Neuronal stem cell (in vitro differentiated cells): ENCODE data around the gene CPXM2.

Experiments used
- DNase-seq: peaks from one replicate; pipeline ENCODE4 v3.0.0-alpha.2; 2013; ENCODE audit warnings: low spot score
- H2AFZ ChIP-seq: one replicate; pipeline ENCODE4 v1.6.1; 2013; ENCODE audit warnings: mild to moderate bottlenecking, low read length, inconsistent platforms
- H2AK5ac ChIP-seq: 2 replicates; pipeline ENCODE4 v1.6.1; 2013; ENCODE audit warnings: low read depth, mild to moderate bottlenecking, inconsistent platforms, low read length, moderate library complexity, mixed read lengths
- H2BK120ac ChIP-seq: 2 replicates; pipeline ENCODE4 v1.6.1; 2013; ENCODE audit warnings: low read depth, mild to moderate bottlenecking, inconsistent platforms, low read length, moderate library complexity, mixed read lengths
- H2BK12ac ChIP-seq: one replicate; pipeline ENCODE4 v1.6.1; 2013; ENCODE audit warnings: low read length, inconsistent platforms
- H2BK15ac ChIP-seq: 2 replicates; pipeline ENCODE4 v1.6.1; 2013; ENCODE audit warnings: mild to moderate bottlenecking, low read length, inconsistent platforms, mixed read lengths
- H2BK5ac ChIP-seq: one replicate; pipeline ENCODE4 v1.6.1; 2013; ENCODE audit warnings: inconsistent platforms, mild to moderate bottlenecking, low read length, moderate library complexity
- H3K14ac ChIP-seq: one replicate; pipeline ENCODE4 v1.6.1; 2013; ENCODE audit warnings: low read length, inconsistent platforms
- H3K18ac ChIP-seq: 2 replicates; pipeline ENCODE4 v1.6.1; 2013; ENCODE audit warnings: low read length, inconsistent platforms
- H3K23ac ChIP-seq: 2 replicates; pipeline ENCODE4 v1.6.1; 2013; ENCODE audit warnings: low read depth, mild to moderate bottlenecking, mixed read lengths, low read length, inconsistent platforms; ENCODE audit not compliant: poor library complexity
- H3K27ac ChIP-seq: replicated peaks from 3 replicates; pipeline ENCODE4 v1.5.1; 2013; ENCODE audit warnings: low read length, inconsistent platforms
- H3K27me3 ChIP-seq, 3 experiments: 2 replicates each; pipeline ENCODE4 v1.6.1; 2013; ENCODE audit warnings: low read length in 3 of 3, mild to moderate bottlenecking in 2 of 3, inconsistent platforms in 1 of 3, low read depth in 1 of 3, mixed read lengths in 1 of 3, moderate library complexity in 1 of 3; ENCODE audit not compliant: control insufficient read depth in 3 of 3, insufficient read depth in 3 of 3
- H3K36me3 ChIP-seq, 2 donors: replicated peaks in 1 of 2; 2 replicates each; pipeline ENCODE4 v1.6.1; 2013; ENCODE audit warnings: low read length in 2 of 2; ENCODE audit not compliant: control insufficient read depth in 2 of 2, insufficient read depth in 2 of 2
- H3K4ac ChIP-seq: 2 replicates; pipeline ENCODE4 v1.6.1; 2013; ENCODE audit warnings: inconsistent platforms, mild to moderate bottlenecking, low read length, moderate library complexity
- H3K4me1 ChIP-seq, 2 donors: 1 replicate in 1 of 2; 2 replicates in 1 of 2; pipeline ENCODE4 v1.6.1; 2013; ENCODE audit warnings: low read length in 2 of 2, low read depth in 1 of 2; ENCODE audit not compliant: control insufficient read depth in 2 of 2, insufficient read depth in 1 of 2
- H3K4me2 ChIP-seq: one replicate; pipeline ENCODE4 v1.6.1; 2013; ENCODE audit warnings: mild to moderate bottlenecking, low read length, inconsistent platforms; ENCODE audit not compliant: insufficient read depth, poor library complexity, severe bottlenecking
- H3K4me3 ChIP-seq, 2 donors: 2 replicates each; pipeline ENCODE4 v1.5.1; 2013; ENCODE audit warnings: low read length in 2 of 2, mild to moderate bottlenecking in 2 of 2, inconsistent platforms in 1 of 2, moderate library complexity in 1 of 2
- H3K79me1 ChIP-seq: one replicate; pipeline ENCODE4 v1.6.1; 2013; ENCODE audit warnings: low read depth, mild to moderate bottlenecking, inconsistent platforms, low read length, moderate library complexity
- H3K9ac ChIP-seq: one replicate; pipeline ENCODE4 v1.6.1; 2013; ENCODE audit warnings: mild to moderate bottlenecking, low read depth, low read length, inconsistent platforms; ENCODE audit not compliant: poor library complexity
- H3K9me3 ChIP-seq, 2 donors: replicated peaks in 1 of 2; 2 replicates each; pipeline versions ENCODE3 to v1.6.1; 2013; ENCODE audit warnings: low read length in 2 of 2, mild to moderate bottlenecking in 2 of 2, inconsistent platforms in 1 of 2, low read depth in 1 of 2, mixed read lengths in 1 of 2, moderate library complexity in 1 of 2; ENCODE audit not compliant: control insufficient read depth in 2 of 2, insufficient read depth in 1 of 2
- H4K8ac ChIP-seq: one replicate; pipeline ENCODE4 v1.6.1; 2013; ENCODE audit warnings: low read depth, mild to moderate bottlenecking, inconsistent platforms, low read length, moderate library complexity
- H4K91ac ChIP-seq: one replicate; pipeline ENCODE4 v1.6.1; 2013; ENCODE audit warnings: low read length, low read depth, mild to moderate bottlenecking, inconsistent platforms; ENCODE audit not compliant: poor library complexity
- WGBS, 2 donors: extraction: QIAGEN DNeasy Blood & Tissue Kit; methylation state at CpG; one replicate each; pipeline ENCODE4 v1.1.7; 2013; ENCODE audit warnings: missing lambda C conversion rate in 2 of 2, mixed read lengths in 1 of 2; ENCODE audit not compliant: insufficient read length in 2 of 2, insufficient replicate concordance in 1 of 2; ENCODE audit errors: extremely low coverage in 2 of 2; 5-methylcytosine and 5-hydroxymethylcytosine counted together

The CPXM2 gene

GRCh38 chr10:123897146-123897545, 5.5 kb upstream of the CPXM2 start:
- no peak overlapping the region for H3K23ac ChIP-seq
- no peak overlapping the region for H3K27ac ChIP-seq
- no peaks in the 10 kb centered on the region for H3K79me1 ChIP-seq
- H3K9me3 ChIP-seq, result peaks cover 0 to 4% of the 10 kb centered on the region in 2 donors
- H2BK5ac ChIP-seq, result no peak overlapping the region
- no CpG with 5 or more reads among the region's 4 CpGs for WGBS, 2 donors
- H2AK5ac ChIP-seq, result no peak overlapping the region
- H3K4ac ChIP-seq, result no peak overlapping the region
- no peak overlapping the region for H3K9ac ChIP-seq
- no peak overlapping the region for H2BK15ac ChIP-seq
- H3K4me3 ChIP-seq, result no peak overlapping the region
- H3K27me3 ChIP-seq, result peaks cover 0 to 27% (median 6%) of the 10 kb centered on the region in 3 experiments
- no peak for DNase-seq
- no peak overlapping the region for H4K8ac ChIP-seq
- H2BK120ac ChIP-seq, result no peak overlapping the region
- no peak overlapping the region for H4K91ac ChIP-seq
- no peak overlapping the region for H3K14ac ChIP-seq
- H2BK12ac ChIP-seq, result no peak overlapping the region
- no peaks in the 10 kb centered on the region for H3K36me3 ChIP-seq
- no peaks in the 10 kb centered on the region for H3K4me1 ChIP-seq
- no peak overlapping the region for H3K4me2 ChIP-seq
- no peak overlapping the region for H2AFZ ChIP-seq
- H3K18ac ChIP-seq, result no peak overlapping the region

GRCh38 chr10:123896246-123896927, 4.8 kb upstream of the CPXM2 start:
- no peak overlapping the region for H3K4me3 ChIP-seq
- no peak overlapping the region for H3K4ac ChIP-seq
- no peak overlapping the region for H3K27ac ChIP-seq
- no peak overlapping the region for H2BK15ac ChIP-seq
- H3K4me2 ChIP-seq, result no peak overlapping the region
- H4K8ac ChIP-seq, result no peak overlapping the region
- H3K27me3 ChIP-seq, result peaks cover 0 to 34% (median 13%) of the 10 kb centered on the region in 3 experiments
- H3K18ac ChIP-seq, result no peak overlapping the region
- H3K23ac ChIP-seq, result no peak overlapping the region
- no peaks in the 10 kb centered on the region for H3K79me1 ChIP-seq
- no peaks in the 10 kb centered on the region for H3K36me3 ChIP-seq
- no peaks in the 10 kb centered on the region for H3K4me1 ChIP-seq
- no peak overlapping the region for H4K91ac ChIP-seq
- H2BK5ac ChIP-seq, result no peak overlapping the region
- no peak overlapping the region for H3K14ac ChIP-seq
- peaks cover 0 to 4% of the 10 kb centered on the region in 2 donors for H3K9me3 ChIP-seq
- no peak overlapping the region for H3K9ac ChIP-seq
- DNase-seq, result no peak
- no peak overlapping the region for H2AK5ac ChIP-seq
- H2AFZ ChIP-seq, result no peak overlapping the region
- no peak overlapping the region for H2BK120ac ChIP-seq
- no CpG with 5 or more reads among the region's 4 CpGs for WGBS, 2 donors
- no peak overlapping the region for H2BK12ac ChIP-seq

- Histone ChIP-seq H2BK120ac (no peak overlapping the region), H2BK12ac (no peak overlapping the region), H3K4me1 (no peaks in the 10 kb centered on the region), H4K91ac (no peak overlapping the region), H3K9ac (no peak overlapping the region), H2AFZ (no peak overlapping the region), H3K27ac (no peak overlapping the region), H4K8ac (no peak overlapping the region), H3K14ac (no peak overlapping the region), H3K79me1 (no peaks in the 10 kb centered on the region), H3K4me2 (no peak overlapping the region), H3K27me3 (peaks cover 4 to 54% (median 31%) of the 10 kb centered on the region in 3 experiments), H3K23ac (no peak overlapping the region), H3K9me3 (no peaks in the 10 kb centered on the region), H3K18ac (no peak overlapping the region), H2BK15ac (no peak overlapping the region), H3K36me3 (no peaks in the 10 kb centered on the region), H3K4ac (no peak overlapping the region), H2AK5ac (peak overlapping the region; percentile 64), H3K4me3 (no peak overlapping the region), H2BK5ac (no peak overlapping the region)
- WGBS, 2 donors, result no CpG with 5 or more reads among the region's 8 CpGs
- DNase-seq, result no peak
These were observed 2.0 kb upstream of the CPXM2 start for GRCh38 chr10:123893651-123894050.

- Histone ChIP-seq H2BK120ac (no peak overlapping the region), H3K14ac (no peak overlapping the region), H3K4me2 (no peak overlapping the region), H2BK12ac (no peak overlapping the region), H3K23ac (no peak overlapping the region), H2BK5ac (no peak overlapping the region), H3K79me1 (no peaks in the 10 kb centered on the region), H3K9ac (no peak overlapping the region), H3K18ac (no peak overlapping the region), H2AFZ (no peak overlapping the region), H2BK15ac (no peak overlapping the region), H4K91ac (no peak overlapping the region), H3K9me3 (no peaks in the 10 kb centered on the region), H3K4me3 (no peak overlapping the region), H3K27me3 (peaks cover 4 to 72% (median 31%) of the 10 kb centered on the region in 3 experiments), H4K8ac (no peak overlapping the region), H3K4me1 (no peaks in the 10 kb centered on the region), H3K36me3 (no peaks in the 10 kb centered on the region), H2AK5ac (no peak overlapping the region), H3K4ac (no peak overlapping the region), H3K27ac (no peak overlapping the region)
- no peak for DNase-seq
- WGBS, 2 donors, result no CpG with 5 or more reads among the region's 6 CpGs
These were observed 857 bp downstream of the CPXM2 start for GRCh38 chr10:123890756-123891143.
